Measurements from ENCODE around the gene UBE2R2. TPM values are rescaled to one million over a fixed set of nuclear protein-coding genes. Genes with fewer than 3 reads are reported as not detected.

The UBE2R2 gene
- total and polyA plus RNA-seq, 2 of the 4 experiments (the other 2 are of a cell fraction), result 12.7 to 24.8 TPM

DNA sequence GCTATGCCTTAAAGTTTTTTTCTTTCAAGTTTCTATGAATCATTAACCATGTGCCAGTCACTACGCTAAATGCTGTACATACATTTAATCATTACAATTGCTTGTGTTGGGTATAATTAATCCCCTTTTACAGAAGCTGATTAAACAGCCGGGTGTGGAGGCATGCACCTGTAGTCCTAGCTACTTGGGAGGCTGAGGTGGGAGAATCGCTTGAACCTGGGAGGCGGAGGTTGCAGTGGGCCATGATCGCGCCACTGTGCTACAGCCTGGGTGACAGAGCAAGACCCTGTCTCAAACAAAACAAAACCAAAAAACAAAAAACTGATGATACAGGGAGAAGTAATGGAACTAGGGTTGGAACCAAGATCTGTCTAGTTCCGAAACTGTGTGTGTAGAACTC lies 1.2 kb upstream of the UBE2R2 start:
- Histone ChIP-seq H3K4ac (ENCODE audit: low read depth, low read length) (peak overlapping the region; percentile 96; the same call in 1 of the 2 replicates), H3K4me3 (ENCODE audit: insufficient read depth, low read depth, low read length) (no peak overlapping the region), H4K8ac (ENCODE audit: low read depth in 2 of 2, low read length in 2 of 2) (peak overlapping the region; percentile 92 to 94; a peak in 3 of 4 replicates), H3K27ac (ENCODE audit: insufficient read depth, low read length) (no peak overlapping the region), H3K9me3 (ENCODE audit: control insufficient read depth, insufficient read depth, low read length) (no peaks in the 10 kb centered on the region), H3K18ac (ENCODE audit: low read depth, low read length) (no peak overlapping the region; the same call in 1 of the 2 replicates), H3K23ac (ENCODE audit: low read depth, low read length) (0 out of 2 replicates have a peak overlapping the region, but pooled peaks have one; percentile 89), H3K4me1 (ENCODE audit: control insufficient read depth, insufficient read depth, low read length) (peaks cover 11% of the 10 kb centered on the region), H2AFZ (replicated peaks; ENCODE audit: low read length, poor library complexity) (no peak overlapping the region), H2BK5ac (ENCODE audit: low read depth, low read length, poor library complexity, severe bottlenecking) (peak overlapping the region; percentile 99), H4K20me1 (ENCODE audit: insufficient read depth, low read length) (peaks cover 26% of the 10 kb centered on the region), H3K4me2 (ENCODE audit: low read depth, low read length) (no peak overlapping the region), H3K79me1 (ENCODE audit: low read depth in 1 of 2, low read length in 2 of 2) (peaks cover 6 to 31% of the 10 kb centered on the region in 2 experiments; a peak in 3 of 4 replicates), H4K5ac (ENCODE audit: low read depth, low read length) (no peak overlapping the region), H2AK9ac (replicated peaks; ENCODE audit: low read depth, low read length, poor library complexity) (no peak overlapping the region), H3K14ac (replicated peaks; ENCODE audit: low read depth, low read length) (peak overlapping the region; percentile 90; the same call in 1 of the 2 replicates), H3K56ac (ENCODE audit: extremely low read depth, insufficient read depth, low read length) (no peak overlapping the region), H3K9ac (ENCODE audit: low read depth, low read length) (no peak overlapping the region; the same call in 1 of the 2 replicates), H2BK20ac (ENCODE audit: low read depth, low read length) (peak overlapping the region; percentile 46; the same call in 1 of the 2 replicates), H3K9me1 (ENCODE audit: insufficient read depth, low read length) (peaks cover 10% of the 10 kb centered on the region; the same call in 1 of the 2 replicates), H3K27me3 (ENCODE audit: control insufficient read depth, insufficient read depth, low read length) (no peaks in the 10 kb centered on the region), H3K36me3 (ENCODE audit: control insufficient read depth, insufficient read depth, low read length) (no peaks in the 10 kb centered on the region), H2AK5ac (ENCODE audit: low read depth, low read length) (peak overlapping the region; percentile 87), H2BK15ac (ENCODE audit: low read depth, low read length) (peak overlapping the region; percentile 95; the same call in 2 of the 3 replicates), H4K91ac (ENCODE audit: insufficient read depth, low read depth, low read length) (0 out of 2 replicates have a peak overlapping the region, but pooled peaks have one; percentile 95), H2BK120ac (ENCODE audit: low read depth, low read length) (peak overlapping the region; percentile 86; the same call in 1 of the 2 replicates)
- ATAC-seq (ENCODE audit: low read depth) (no peak), DNase-seq (no peak)
- ChIA-PET CTCF (no interaction called here), POLR2A (ENCODE audit: unreplicated experiment) (interaction anchor here (0.7 kb wide), 1 partner anchor 125 kb away, joined by 3 read pairs; no protein-coding TSS in a partner anchor)
- dilution Hi-C loops (cut with HindIII; ENCODE audit: low sequenced_read_pairs, unreplicated experiment), result no loop called here
- intact Hi-C loops (cut with micrococcal nuclease), result loop anchor here (5.0 kb wide), 1 partner anchor 107 kb away; no protein-coding TSS in a partner anchor
- BruUV-seq (replicated peaks), result no TSS peak
- WGBS, 2 experiments (ENCODE audit: extremely low coverage in 2 of 2, insufficient read length in 1 of 2), result no CpG with 5 or more reads among the region's 7 CpGs
- TF ChIP-seq CHD1 (IDR thresholded peaks at IDR 0.05; ENCODE audit: low read depth, low read length), result no peak
- no peak for TF ChIP-seq RCOR1 (IDR thresholded peaks at IDR 0.05; ENCODE audit: insufficient replicate concordance, low read length)
- TF ChIP-seq SMC3 (IDR thresholded peaks at IDR 0.05; ENCODE audit: low read depth, low read length), result no peak
- TF ChIP-seq, protein P1, sequence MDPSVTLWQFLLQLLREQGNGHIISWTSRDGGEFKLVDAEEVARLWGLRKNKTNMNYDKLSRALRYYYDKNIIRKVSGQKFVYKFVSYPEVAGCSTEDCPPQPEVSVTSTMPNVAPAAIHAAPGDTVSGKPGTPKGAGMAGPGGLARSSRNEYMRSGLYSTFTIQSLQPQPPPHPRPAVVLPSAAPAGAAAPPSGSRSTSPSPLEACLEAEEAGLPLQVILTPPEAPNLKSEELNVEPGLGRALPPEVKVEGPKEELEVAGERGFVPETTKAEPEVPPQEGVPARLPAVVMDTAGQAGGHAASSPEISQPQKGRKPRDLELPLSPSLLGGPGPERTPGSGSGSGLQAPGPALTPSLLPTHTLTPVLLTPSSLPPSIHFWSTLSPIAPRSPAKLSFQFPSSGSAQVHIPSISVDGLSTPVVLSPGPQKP (IDR thresholded peaks at IDR 0.05; ENCODE audit: borderline replicate concordance, low read depth, low read length), result no peak
- no peak for TF ChIP-seq RAD21 (IDR thresholded peaks at IDR 0.05; ENCODE audit: low read length)
- TF ChIP-seq MXI1 (IDR thresholded peaks at IDR 0.05; ENCODE audit: borderline replicate concordance, low read depth, low read length), result no peak
- no peak for TF ChIP-seq MAZ (IDR thresholded peaks at IDR 0.05; ENCODE audit: borderline replicate concordance, low read depth, low read length)
- TF ChIP-seq, protein P2, sequence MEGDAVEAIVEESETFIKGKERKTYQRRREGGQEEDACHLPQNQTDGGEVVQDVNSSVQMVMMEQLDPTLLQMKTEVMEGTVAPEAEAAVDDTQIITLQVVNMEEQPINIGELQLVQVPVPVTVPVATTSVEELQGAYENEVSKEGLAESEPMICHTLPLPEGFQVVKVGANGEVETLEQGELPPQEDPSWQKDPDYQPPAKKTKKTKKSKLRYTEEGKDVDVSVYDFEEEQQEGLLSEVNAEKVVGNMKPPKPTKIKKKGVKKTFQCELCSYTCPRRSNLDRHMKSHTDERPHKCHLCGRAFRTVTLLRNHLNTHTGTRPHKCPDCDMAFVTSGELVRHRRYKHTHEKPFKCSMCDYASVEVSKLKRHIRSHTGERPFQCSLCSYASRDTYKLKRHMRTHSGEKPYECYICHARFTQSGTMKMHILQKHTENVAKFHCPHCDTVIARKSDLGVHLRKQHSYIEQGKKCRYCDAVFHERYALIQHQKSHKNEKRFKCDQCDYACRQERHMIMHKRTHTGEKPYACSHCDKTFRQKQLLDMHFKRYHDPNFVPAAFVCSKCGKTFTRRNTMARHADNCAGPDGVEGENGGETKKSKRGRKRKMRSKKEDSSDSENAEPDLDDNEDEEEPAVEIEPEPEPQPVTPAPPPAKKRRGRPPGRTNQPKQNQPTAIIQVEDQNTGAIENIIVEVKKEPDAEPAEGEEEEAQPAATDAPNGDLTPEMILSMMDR (conservative IDR thresholded peaks at IDR 0.05; ENCODE audit: low read depth, low read length), result no peak
- no peak for TF ChIP-seq BHLHE40 (IDR thresholded peaks at IDR 0.05; ENCODE audit: low read depth, low read length)
- TF ChIP-seq FOS (IDR thresholded peaks at IDR 0.05; ENCODE audit: low read depth, low read length), result no peak
- in situ Hi-C loops (cut with MboI; ENCODE audit: low sequenced_read_pairs), result no loop called here
